Right lobe of liver (tissue), 6 donors: ENCODE results near the gene PRSS2. TPM values are rescaled to one million over a fixed set of nuclear protein-coding genes. Genes with fewer than 3 reads are reported as not detected.

Experiments used
- ATAC-seq, 4 donors: fragments of 200-7000 bp; cut with Tn5 transposase; one replicate each; pipeline ENCODE4 v1.9.1; 2020; ENCODE audit warnings: mild to moderate bottlenecking in 4 of 4, moderate library complexity in 4 of 4
- DNase-seq, 3 donors: peaks; one replicate each; pipeline ENCODE4 v3.0.0-alpha.2; 2020
- H3K27ac ChIP-seq, 3 donors: fragments of 200-600 bp; one replicate each; pipeline ENCODE4 v1.8.0; 2022
- H3K27me3 ChIP-seq, 2 donors: fragments of 200-600 bp; one replicate each; pipeline ENCODE4 v1.8.0; 2022
- H3K36me3 ChIP-seq, 4 donors: fragments of 200-600 bp; sonication (generic) in 1 of 4; one replicate each; pipeline versions ENCODE4 v1.5.1 to v1.8.0; 2017 to 2022; ENCODE audit warnings: control low read depth in 1 of 4
- H3K4me1 ChIP-seq, 4 donors: fragments of 200-600 bp; sonication (generic) in 1 of 4; one replicate each; pipeline versions ENCODE4 v1.5.1 to v1.8.0; 2017 to 2022; ENCODE audit warnings: control low read depth in 1 of 4
- H3K4me3 ChIP-seq, 3 donors: fragments of 200-600 bp; one replicate each; pipeline ENCODE4 v1.8.0; 2022
- H3K9me3 ChIP-seq, 4 donors: fragments of 200-600 bp; sonication (generic) in 1 of 4; one replicate each; pipeline versions ENCODE4 v1.5.1 to v1.8.0; 2017 to 2022; ENCODE audit warnings: control low read depth in 1 of 4
- CTCF ChIP-seq, 4 donors: fragments of 200-600 bp in 3 of 4; fragments of 450-650 bp in 1 of 4; IDR thresholded peaks; one replicate each; pipeline versions ENCODE4 v1.5.1 to v1.8.0; 2016 to 2022; ENCODE audit warnings: antibody characterized with exemption in 4 of 4, mild to moderate bottlenecking in 2 of 4
- POLR2A ChIP-seq: fragments of 450-650 bp; IDR thresholded peaks from one replicate; pipeline ENCODE4 v1.6.1; 2017; ENCODE audit warnings: antibody characterized with exemption, mild to moderate bottlenecking
- WGBS: methylation state at CpG from one replicate; pipeline ENCODE4 v1.1.6; 2018; ENCODE audit warnings: low coverage, low lambda C conversion rate; ENCODE audit not compliant: insufficient coverage; ENCODE audit errors: missing lambda C conversion rate; 5-methylcytosine and 5-hydroxymethylcytosine counted together
- intact Hi-C, 2 donors: fragments of 100-400 bp; cut with DNase I; formaldehyde crosslinking; loops; one replicate each; pipeline versions ENCODE4 v1.11.2 to v1.14.1; 2022
- total RNA-seq, 6 experiments: library from RNA; depleted of rRNA in 2 of 6; stranded (reverse); fragments of >200 nt in 2 of 6; fragmentation: NEBNext Ultra II Directional in 3 of 6; extraction: Animal tissue kit (Norgen Biotek cat#: 25700) in 3 of 6; gene quantifications; one replicate each; pipeline versions ENCODE4 v1.1.0 to v1.2.4, GENCODE V29; 2016 to 2023
- donor health status: DM: no; HTN: yes; CAD: no.
- donor health status: DM: no; HTN: no; CAD: no.
- donor health status: DM: no; HTN: no; CAD: no.
- donor health status: DM: no; HTN: yes; CAD: no.
- donor health status: DM: no; HTN: yes; CAD: no.

PRSS2 gene
- total RNA-seq, 6 experiments from 2014 or later = 0.26 TPM; not detected in 5

DNA sequence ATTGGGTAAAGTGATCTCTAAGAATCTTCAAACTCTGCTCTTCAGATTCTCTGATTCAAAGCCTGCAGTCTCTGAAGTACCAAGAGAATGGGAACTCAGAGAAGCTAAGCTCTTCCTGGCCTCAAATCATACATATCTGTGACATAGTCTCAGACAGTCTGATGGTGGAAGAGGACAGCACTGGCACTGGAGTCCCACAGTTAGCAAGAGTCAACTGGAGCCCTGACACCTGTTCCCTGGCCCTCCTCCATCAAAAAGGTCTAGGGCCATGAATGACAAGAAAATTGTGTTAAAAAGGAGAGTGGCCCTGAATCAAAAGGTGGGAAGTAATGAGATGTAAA, 37.7 kb downstream of the PRSS2 start:
- Histone ChIP-seq H3K4me1 (no peaks in the 10 kb centered on the region), H3K9me3 (no peaks in the 10 kb centered on the region), H3K36me3 (no peaks in the 10 kb centered on the region), H3K4me3 (no peak overlapping the region), H3K27me3 (no peaks in the 10 kb centered on the region), H3K27ac (peak overlapping the region in 1 of 3 donors; percentile 13)
- intact Hi-C loops = no loop called here
- ATAC-seq = peak in 2 of 4 donors; percentile 6 to 12
- TF ChIP-seq CTCF (IDR thresholded peaks at IDR 0.05) (no peak), POLR2A (no peak)
- no peak for DNase-seq

DNA sequence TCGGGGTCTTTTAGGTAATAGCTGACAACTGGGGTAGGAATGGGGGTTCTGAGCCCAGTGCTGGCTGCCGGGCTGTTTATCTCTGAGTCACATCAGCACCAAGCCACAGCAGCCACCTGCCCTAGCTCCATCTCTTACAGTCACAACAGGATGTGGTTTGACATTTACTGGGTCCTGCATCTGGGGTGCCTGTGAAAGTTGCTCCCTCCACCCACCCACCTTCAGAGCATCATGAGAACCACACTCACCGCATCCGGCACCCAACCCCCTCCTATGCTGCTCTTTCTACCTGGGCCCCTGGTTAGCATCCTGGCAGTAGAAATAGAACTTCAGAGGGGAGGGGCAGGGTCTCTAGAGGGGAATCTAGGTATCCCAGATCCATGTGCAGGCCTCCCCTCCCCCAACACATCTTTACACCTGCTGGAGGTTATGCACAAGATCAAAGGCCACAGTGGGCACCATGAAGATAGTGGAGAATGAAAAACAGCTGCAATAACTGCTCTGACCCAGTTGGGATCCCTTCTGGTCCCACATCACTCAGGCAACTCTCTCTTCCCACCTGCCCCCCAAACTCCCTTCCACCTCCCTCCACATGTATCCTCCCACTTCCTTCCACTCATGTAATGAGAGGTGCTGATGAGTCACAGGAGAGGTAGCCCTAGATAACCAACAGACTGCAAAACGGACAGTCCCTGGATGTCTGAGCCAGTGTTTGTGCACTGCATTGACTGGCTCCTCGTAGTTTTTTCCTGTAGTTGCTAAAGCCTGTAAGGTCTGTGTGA, 38.2 kb downstream of the PRSS2 start:
- no peaks in the 10 kb centered on the region for H3K27me3 ChIP-seq
- 23% methylated on average over 4 of the region's 6 CpGs for WGBS
- ATAC-seq = peak; percentile 42 to 70 (median 64)

GRCh38 chr7:142809671-142810070, 38.9 kb downstream of the PRSS2 start:
- intact Hi-C loops = no loop called here
- 45% methylated on average over 2 of the region's 2 CpGs for WGBS
- Histone ChIP-seq H3K4me1 (no peaks in the 10 kb centered on the region), H3K36me3 (no peaks in the 10 kb centered on the region), H3K27ac (no peak overlapping the region), H3K27me3 (no peaks in the 10 kb centered on the region), H3K9me3 (no peaks in the 10 kb centered on the region), H3K4me3 (no peak overlapping the region)
- ATAC-seq = no peak
- no peak for DNase-seq
- TF ChIP-seq CTCF (IDR thresholded peaks at IDR 0.05) (no peak), POLR2A (no peak)

More for the DNA sequence above, 38.2 kb downstream of the PRSS2 start:
- Histone ChIP-seq H3K9me3 (no peaks in the 10 kb centered on the region), H3K4me1 (no peaks in the 10 kb centered on the region), H3K4me3 (no peak overlapping the region), H3K36me3 (no peaks in the 10 kb centered on the region), H3K27ac (peak overlapping the region in 1 of 3 donors; percentile 13)
- intact Hi-C loops = no loop called here
- no peak for TF ChIP-seq POLR2A
- TF ChIP-seq CTCF (IDR thresholded peaks at IDR 0.05) = no peak
- no peak for DNase-seq

GRCh38 chr7:142811154-142811737, 40.5 kb downstream of the PRSS2 start:
- Histone ChIP-seq H3K27ac (no peak overlapping the region), H3K36me3 (no peaks in the 10 kb centered on the region), H3K4me1 (no peaks in the 10 kb centered on the region), H3K4me3 (no peak overlapping the region), H3K27me3 (no peaks in the 10 kb centered on the region), H3K9me3 (no peaks in the 10 kb centered on the region)
- TF ChIP-seq POLR2A = no peak
- peak; percentile 54 to 58 (median 56) for TF ChIP-seq CTCF (IDR thresholded peaks at IDR 0.05)
- ATAC-seq (peak; percentile 63 to 67 (median 66)), DNase-seq (no peak)
- intact Hi-C loops = no loop called here
- WGBS = 23% methylated on average over 6 of the region's 6 CpGs
